Activated CD8-positive, alpha-beta T cell treated with anti-CD3 and anti-CD28 coated beads for 36 hours (primary cell): Measurements from ENCODE around the gene SCARB2. TPM values are rescaled to one million over a fixed set of nuclear protein-coding genes. Genes with fewer than 3 reads are reported as not detected.

Experiments
- ATAC-seq: fragments of 200-7000 bp; cut with Tn5 transposase; one replicate; pipeline ENCODE4 v1.10.0; 2021; ENCODE audit warnings: mild to moderate bottlenecking, moderate library complexity
- CTCF ChIA-PET: fragments of 350-600 bp; sonication (Branson Sonifier 250); formaldehyde crosslinking; loops from one replicate; lab custom pipeline; 2021; ENCODE audit warnings: antibody characterized with exemption; lab: Charles Lee
- POLR2A ChIA-PET: fragments of 350-600 bp; sonication (Branson Sonifier 250); formaldehyde crosslinking; loops from one replicate; lab custom pipeline; 2021; ENCODE audit warnings: antibody characterized with exemption; lab: Charles Lee
- DNase-seq: peaks from one replicate; pipeline ENCODE4 v3.0.0-alpha.2; 2020
- H3K27ac Mint-ChIP-seq: one replicate; pipeline ENCODE4 v1.8.0; 2021; ENCODE audit warnings: mild to moderate bottlenecking, mixed read lengths
- H3K27me3 Mint-ChIP-seq: one replicate; pipeline ENCODE4 v1.8.0; 2021; ENCODE audit warnings: mixed read lengths
- H3K36me3 Mint-ChIP-seq: one replicate; pipeline ENCODE4 v1.8.0; 2021; ENCODE audit warnings: low read depth, mixed read lengths
- H3K4me1 Mint-ChIP-seq: one replicate; pipeline ENCODE4 v1.8.0; 2021; ENCODE audit warnings: low read depth, mixed read lengths
- H3K4me3 Mint-ChIP-seq: one replicate; pipeline ENCODE4 v1.8.0; 2021; ENCODE audit warnings: mild to moderate bottlenecking, moderate library complexity, mixed read lengths
- H3K9me3 Mint-ChIP-seq: one replicate; pipeline ENCODE4 v1.8.0; 2021; ENCODE audit warnings: mixed read lengths
- CTCF ChIP-seq: fragments of 200-600 bp; IDR thresholded peaks from one replicate; pipeline ENCODE4 v1.8.0; 2022; ENCODE audit warnings: antibody characterized with exemption, mild to moderate bottlenecking
- intact Hi-C: fragments of 100-400 bp; cut with micrococcal nuclease; formaldehyde crosslinking; loops from one replicate; pipeline ENCODE4 v1.10.0; 2022
- total RNA-seq, 2 experiments: library from RNA; stranded (reverse); gene quantifications; one replicate each; pipeline ENCODE4 v1.2.3, GENCODE V29; 2021

Gene SCARB2
- total RNA-seq, 2 experiments from 2014 or later = 2.6 to 3.1 TPM

GRCh38 chr4:76199664-76200211 lies 13.9 kb downstream of the SCARB2 start:
- Mint-ChIP-seq H3K36me3 (peaks cover 2% of the 10 kb centered on the region), H3K4me1 (peaks cover 53% of the 10 kb centered on the region), H3K4me3 (peak overlapping the region; percentile 15), H3K27ac (peak overlapping the region; percentile 43), H3K9me3 (no peaks in the 10 kb centered on the region), H3K27me3 (no peaks in the 10 kb centered on the region)
- ATAC-seq (peak; percentile 35), DNase-seq (peak; percentile 41)
- TF ChIP-seq CTCF = no peak
- intact Hi-C loops = no loop called here
- ChIA-PET CTCF (interaction anchor here (0.9 to 5.8 kb wide), 3 partner anchors 13 to 178 kb away, joined by 3 to 37 read pairs (median 8); no protein-coding TSS in a partner anchor), POLR2A (interaction anchor here (1.0 kb wide), 1 partner anchor 11 kb away, joined by 3 read pairs; no protein-coding TSS in a partner anchor)

GRCh38 chr4:76198411-76199237 lies 15.0 kb downstream of the SCARB2 start:
- CTCF ChIA-PET = interaction anchor here (0.7 to 5.8 kb wide), 4 partner anchors 9 to 179 kb away, joined by 3 to 37 read pairs (median 6); no protein-coding TSS in a partner anchor
- intact Hi-C loops = no loop called here
- TF ChIP-seq CTCF = no peak
- Mint-ChIP-seq H3K4me3 (no peak overlapping the region), H3K27ac (peak overlapping the region; percentile 7), H3K9me3 (no peaks in the 10 kb centered on the region), H3K36me3 (peaks cover 7% of the 10 kb centered on the region), H3K4me1 (peaks cover 47% of the 10 kb centered on the region), H3K27me3 (no peaks in the 10 kb centered on the region)
- peak; percentile 79 for DNase-seq
- peak; percentile 78 for ATAC-seq
- POLR2A ChIA-PET = interaction anchor here (0.8 to 1.9 kb wide), 2 partner anchors 16 to 50 kb away, joined by 3 to 6 read pairs; no protein-coding TSS in a partner anchor

- Mint-ChIP-seq H3K4me1 (peaks cover 47% of the 10 kb centered on the region), H3K27me3 (no peaks in the 10 kb centered on the region), H3K9me3 (no peaks in the 10 kb centered on the region), H3K4me3 (no peak overlapping the region), H3K27ac (no peak overlapping the region), H3K36me3 (peaks cover 12% of the 10 kb centered on the region)
- ChIA-PET POLR2A (interaction anchor here (1.9 kb wide), 1 partner anchor 17 kb away, joined by 6 read pairs; no protein-coding TSS in a partner anchor), CTCF (interaction anchor here (1.0 to 5.8 kb wide), 2 partner anchors 10 to 18 kb away, joined by 3 to 37 read pairs; no protein-coding TSS in a partner anchor)
- ATAC-seq (no peak), DNase-seq (peak; percentile 56)
- TF ChIP-seq CTCF = no peak
- intact Hi-C loops = no loop called here
These were observed 15.6 kb downstream of the SCARB2 start for GRCh38 chr4:76197971-76198410.

- Mint-ChIP-seq H3K4me1 (peaks cover 47% of the 10 kb centered on the region), H3K9me3 (peaks cover 3% of the 10 kb centered on the region), H3K36me3 (peaks cover 20% of the 10 kb centered on the region), H3K27me3 (no peaks in the 10 kb centered on the region), H3K4me3 (no peak overlapping the region), H3K27ac (no peak overlapping the region)
- intact Hi-C loops = no loop called here
- ATAC-seq (no peak), DNase-seq (no peak)
- POLR2A ChIA-PET = interaction anchor here (0.6 to 1.9 kb wide), 2 partner anchors 18 to 726 kb away, joined by 3 to 6 read pairs; no protein-coding TSS in a partner anchor
- CTCF ChIA-PET = interaction anchor here (1.0 to 5.8 kb wide), 2 partner anchors 10 to 17 kb away, joined by 3 to 37 read pairs; no protein-coding TSS in a partner anchor
- TF ChIP-seq CTCF = no peak
These were observed 16.4 kb downstream of the SCARB2 start for GRCh38 chr4:76197031-76197743.
